IMR-90 (cell line): ENCODE measurements around the gene PLD5. TPM values are rescaled to one million over a fixed set of nuclear protein-coding genes. Genes with fewer than 3 reads are reported as not detected.

Experiments
- ATAC-seq: fragments of 200-7000 bp; cut with Tn5 transposase; 2 replicates; pipeline ENCODE4 v1.9.1; 2020; ENCODE audit warnings: low read depth, mild to moderate bottlenecking, moderate library complexity
- BruUV-seq: library from RNA; stranded (reverse); fragments of 400-500 nt; replicated peaks from 2 replicates; lab custom pipeline; 2021; lab: Mats Ljungman, UMichigan
- CTCF ChIA-PET: fragments of 300-600 bp; formaldehyde crosslinking; extraction: SDS; loops from one replicate; lab custom pipeline; 2021; ENCODE audit warnings: antibody characterized with exemption; lab: Yijun Ruan, JAX
- POLR2A ChIA-PET: fragments of 300-600 bp; sonication (Branson Sonifier 250); formaldehyde crosslinking; loops from one replicate; lab custom pipeline; 2022; ENCODE audit warnings: antibody characterized with exemption; ENCODE audit not compliant: unreplicated experiment; lab: Charles Lee
- DNase-seq: peaks from one replicate; pipeline ENCODE4 v3.0.0; 2013
- H2AFZ ChIP-seq: replicated peaks from 2 replicates; pipeline ENCODE3; 2013; ENCODE audit warnings: low read length, mild to moderate bottlenecking; ENCODE audit not compliant: poor library complexity
- H2AK5ac ChIP-seq: 2 replicates; pipeline ENCODE4 v1.6.1; 2013; ENCODE audit warnings: low read depth, low read length, inconsistent platforms
- H2AK9ac ChIP-seq: replicated peaks from 2 replicates; pipeline ENCODE3; 2013; ENCODE audit warnings: mild to moderate bottlenecking, low read depth, low read length, moderate library complexity; ENCODE audit not compliant: poor library complexity
- H2BK120ac ChIP-seq: 2 replicates; pipeline ENCODE4 v1.6.1; 2013; ENCODE audit warnings: low read depth, low read length, inconsistent platforms
- H2BK15ac ChIP-seq: 3 replicates; pipeline ENCODE4 v1.6.1; 2013; ENCODE audit warnings: low read depth, low read length, inconsistent platforms
- H2BK20ac ChIP-seq: 2 replicates; pipeline ENCODE4 v1.6.1; 2013; ENCODE audit warnings: low read depth, mild to moderate bottlenecking, inconsistent platforms, low read length, moderate library complexity
- H2BK5ac ChIP-seq: 2 replicates; pipeline ENCODE4 v1.6.1; 2013; ENCODE audit warnings: mild to moderate bottlenecking, low read depth, low read length, inconsistent platforms; ENCODE audit not compliant: poor library complexity, severe bottlenecking
- H3K14ac ChIP-seq: replicated peaks from 2 replicates; pipeline ENCODE4 v1.6.1; 2013; ENCODE audit warnings: low read depth, low read length, inconsistent platforms
- H3K18ac ChIP-seq: 2 replicates; pipeline ENCODE4 v1.6.1; 2013; ENCODE audit warnings: low read depth, low read length, control low read depth
- H3K23ac ChIP-seq: 2 replicates; pipeline ENCODE4 v1.6.1; 2013; ENCODE audit warnings: low read depth, low read length, inconsistent platforms
- H3K27ac ChIP-seq: 2 replicates; pipeline ENCODE4 v1.5.1; 2013; ENCODE audit warnings: mild to moderate bottlenecking, control low read depth, low read length; ENCODE audit not compliant: insufficient read depth
- H3K27me3 ChIP-seq: 2 replicates; pipeline ENCODE4 v1.6.1; 2013; ENCODE audit warnings: low read length; ENCODE audit not compliant: control insufficient read depth, insufficient read depth
- H3K36me3 ChIP-seq: 2 replicates; pipeline ENCODE4 v1.6.1; 2013; ENCODE audit warnings: low read length, mixed read lengths; ENCODE audit not compliant: control insufficient read depth, insufficient read depth
- H3K4ac ChIP-seq: 2 replicates; pipeline ENCODE4 v1.6.1; 2013; ENCODE audit warnings: low read depth, low read length, inconsistent platforms
- H3K4me1 ChIP-seq: 2 replicates; pipeline ENCODE4 v1.6.1; 2013; ENCODE audit warnings: low read length, mixed read lengths; ENCODE audit not compliant: control insufficient read depth, insufficient read depth
- H3K4me2 ChIP-seq: 2 replicates; pipeline ENCODE4 v1.6.1; 2013; ENCODE audit warnings: low read depth, mild to moderate bottlenecking, control low read depth, low read length, moderate library complexity
- H3K4me3 ChIP-seq: 2 replicates; pipeline ENCODE4 v1.5.1; 2013; ENCODE audit warnings: low read depth, mild to moderate bottlenecking, control low read depth, low read length, moderate library complexity; ENCODE audit not compliant: insufficient read depth
- H3K56ac ChIP-seq: 2 replicates; pipeline ENCODE4 v1.6.1; 2013; ENCODE audit warnings: low read length, inconsistent platforms; ENCODE audit not compliant: insufficient read depth; ENCODE audit errors: extremely low read depth
- H3K79me1 ChIP-seq, 2 experiments: 2 replicates each; pipeline ENCODE4 v1.6.1; 2013; ENCODE audit warnings: low read length in 2 of 2, inconsistent platforms in 1 of 2, low read depth in 1 of 2
- H3K9ac ChIP-seq: 2 replicates; pipeline ENCODE4 v1.6.1; 2013; ENCODE audit warnings: low read depth, low read length, control low read depth
- H3K9me1 ChIP-seq: 2 replicates; pipeline ENCODE4 v1.6.1; 2013; ENCODE audit warnings: low read length, inconsistent platforms; ENCODE audit not compliant: insufficient read depth
- H3K9me3 ChIP-seq: 2 replicates; pipeline ENCODE4 v1.6.1; 2013; ENCODE audit warnings: low read length; ENCODE audit not compliant: control insufficient read depth, insufficient read depth
- H4K20me1 ChIP-seq: 2 replicates; pipeline ENCODE4 v1.6.1; 2013; ENCODE audit warnings: low read length, inconsistent platforms; ENCODE audit not compliant: insufficient read depth
- H4K5ac ChIP-seq: 2 replicates; pipeline ENCODE4 v1.6.1; 2013; ENCODE audit warnings: mild to moderate bottlenecking, low read depth, low read length, control low read depth
- H4K8ac ChIP-seq, 2 experiments: 2 replicates each; pipeline ENCODE4 v1.6.1; 2013; ENCODE audit warnings: low read depth in 2 of 2, low read length in 2 of 2, control low read depth in 1 of 2, inconsistent platforms in 1 of 2
- H4K91ac ChIP-seq: 2 replicates; pipeline ENCODE4 v1.6.1; 2013; ENCODE audit warnings: low read depth, low read length, inconsistent platforms; ENCODE audit not compliant: insufficient read depth
- CHD1 ChIP-seq: IDR thresholded peaks from 2 replicates; pipeline ENCODE4 v1.6.1; 2012; ENCODE audit warnings: low read depth, low read length, improper control_type of control experiment
- CTCF ChIP-seq: conservative IDR thresholded peaks from 2 replicates; pipeline ENCODE4 v1.5.1; 2012; ENCODE audit warnings: mild to moderate bottlenecking, low read depth, low read length, improper control_type of control experiment
- MAZ ChIP-seq: IDR thresholded peaks from 2 replicates; pipeline ENCODE4 v1.6.1; 2012; ENCODE audit warnings: low read depth, mild to moderate bottlenecking, low read length, improper control_type of control experiment, moderate library complexity, borderline replicate concordance
- RAD21 ChIP-seq: IDR thresholded peaks from 2 replicates; pipeline ENCODE4 v1.6.1; 2012; ENCODE audit warnings: low read length, improper control_type of control experiment
- RCOR1 ChIP-seq: IDR thresholded peaks from 2 replicates; pipeline ENCODE4 v1.6.1; 2012; ENCODE audit warnings: mild to moderate bottlenecking, low read length, improper control_type of control experiment; ENCODE audit not compliant: insufficient replicate concordance
- WGBS, 2 experiments: methylation state at CpG; one replicate each; pipeline versions ENCODE4 v1.1.5 to v1.1.7; 2013; ENCODE audit warnings: missing lambda C conversion rate in 2 of 2; ENCODE audit not compliant: insufficient read length in 1 of 2; ENCODE audit errors: extremely low coverage in 2 of 2; 5-methylcytosine and 5-hydroxymethylcytosine counted together
- dilution Hi-C: fragments of 300-500 bp; cut with HindIII; formaldehyde crosslinking; loops from one replicate; pipeline ENCODE4 v1.14.3; 2018; ENCODE audit warnings: low sequenced_read_pairs; ENCODE audit not compliant: unreplicated experiment
- in situ Hi-C: fragments of 300-500 bp; cut with MboI; formaldehyde crosslinking; loops from 3 replicates; pipeline ENCODE4 v1.14.3; 2019; ENCODE audit warnings: low sequenced_read_pairs, inconsistent platforms, mixed read lengths
- intact Hi-C: fragments of 100-400 bp; cut with micrococcal nuclease; formaldehyde crosslinking; loops from 2 replicates; pipeline ENCODE4 v1.10.0; 2022
- polyA plus RNA-seq, 3 experiments: library from polyadenylated mRNA; depleted of rRNA; stranded (reverse); fragments of >200 nt; gene quantifications; 2 replicates each; pipeline ENCODE4 v1.2.3, GENCODE V29; 2012; ENCODE audit warnings: low replicate concordance in 1 of 3
- total RNA-seq: library from RNA; depleted of rRNA; stranded (reverse); fragments of >200 nt; gene quantifications from 2 replicates; pipeline ENCODE4 v1.2.3, GENCODE V29; 2012

The PLD5 gene
- total and polyA plus RNA-seq, 2 of the 4 experiments (the other 2 are of a cell fraction), result not detected

GRCh38 chr1:242242983-242243382, 281.5 kb downstream of the PLD5 start:
- no peaks in the 10 kb centered on the region for H3K36me3 ChIP-seq
- no peak overlapping the region for H2AK5ac ChIP-seq
- H3K4me1 ChIP-seq, result no peaks in the 10 kb centered on the region
- H3K14ac ChIP-seq, result no peak overlapping the region
- 20% methylated on average over 1 of the region's 6 CpGs; no CpG with 5 or more reads in 1 of the 2 experiments for WGBS, 2 experiments
- H3K18ac ChIP-seq, result no peak overlapping the region
- DNase-seq, result no peak
- no peaks in the 10 kb centered on the region for H4K20me1 ChIP-seq
- ChIA-PET POLR2A (no interaction called here), CTCF (no interaction called here)
- no peak overlapping the region for H4K8ac ChIP-seq
- no peak overlapping the region for H3K4me3 ChIP-seq
- intact Hi-C loops, result no loop called here
- no peak for ATAC-seq
- TF ChIP-seq RCOR1, result no peak
- TF ChIP-seq RAD21, result no peak
- no peak for TF ChIP-seq MAZ
- no peak for TF ChIP-seq CHD1
- no peak for TF ChIP-seq CTCF
- H3K9me3 ChIP-seq, result peaks cover 9% of the 10 kb centered on the region; the same call in 1 of the 2 replicates
- no peak overlapping the region for H3K23ac ChIP-seq
- H2BK15ac ChIP-seq, result no peak overlapping the region
- no peak overlapping the region for H3K4ac ChIP-seq
- H2AFZ ChIP-seq, result no peak overlapping the region
- H2BK5ac ChIP-seq, result no peak overlapping the region
- H3K4me2 ChIP-seq, result no peak overlapping the region
- no peak overlapping the region for H4K91ac ChIP-seq
- H3K27ac ChIP-seq, result no peak overlapping the region
- H2BK120ac ChIP-seq, result no peak overlapping the region
- no peak overlapping the region; the same call in 1 of the 2 replicates for H3K56ac ChIP-seq
- dilution Hi-C loops, result no loop called here
- no TSS peak for BruUV-seq
- no peak overlapping the region for H2AK9ac ChIP-seq
- H3K9me1 ChIP-seq, result no peaks in the 10 kb centered on the region
- H3K27me3 ChIP-seq, result no peaks in the 10 kb centered on the region
- H3K9ac ChIP-seq, result no peak overlapping the region
- no peak overlapping the region for H2BK20ac ChIP-seq
- no peaks in the 10 kb centered on the region for H3K79me1 ChIP-seq
- in situ Hi-C loops, result no loop called here
- no peak overlapping the region for H4K5ac ChIP-seq
